Measurements from ENCODE around the gene CD8B.

The CD8B gene

DNA sequence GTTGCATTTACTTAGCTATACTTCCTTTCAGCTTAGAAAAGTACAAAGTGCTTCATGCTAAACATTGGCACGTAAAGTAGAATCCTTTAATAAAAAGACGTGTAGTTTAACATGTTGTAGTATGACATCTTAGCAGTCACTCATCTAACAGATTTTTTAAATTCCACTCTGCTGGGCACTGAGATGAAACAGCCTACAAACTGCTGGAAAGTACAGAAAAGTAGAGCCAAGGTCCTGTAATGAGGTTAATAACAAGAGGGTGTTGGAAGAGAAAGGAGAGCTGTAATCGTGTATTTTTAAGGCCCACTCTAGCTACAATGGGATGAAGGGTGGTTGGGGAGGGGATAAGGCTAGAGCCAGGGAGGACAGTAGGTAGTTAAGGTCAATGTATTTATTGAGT, 81.7 kb downstream of the CD8B start:
- intact Hi-C loops (cut with DNase I), result no loop called here
- DNase-seq, result no peak

DNA sequence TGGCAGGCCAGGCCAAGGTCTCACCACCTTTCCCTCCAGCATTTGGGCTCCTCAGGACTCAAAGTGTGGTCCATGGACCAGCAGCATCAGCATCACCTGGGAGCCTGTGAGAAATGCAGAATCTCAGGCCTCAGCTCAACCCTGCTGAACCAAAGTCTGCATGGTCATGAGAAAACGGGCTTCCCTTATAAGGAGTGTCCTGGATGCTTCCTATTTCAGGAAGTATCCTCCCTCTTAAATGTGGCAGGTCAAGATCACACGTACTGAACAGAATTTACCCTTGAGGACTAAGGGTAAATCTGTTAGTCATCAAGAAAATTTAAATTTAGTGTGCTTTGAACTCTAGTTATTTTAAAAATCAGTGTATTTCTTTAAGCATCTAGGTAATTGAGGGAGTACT, 82.7 kb downstream of the CD8B start:
- DNase-seq, result no peak
- intact Hi-C loops (cut with DNase I), result no loop called here

DNA sequence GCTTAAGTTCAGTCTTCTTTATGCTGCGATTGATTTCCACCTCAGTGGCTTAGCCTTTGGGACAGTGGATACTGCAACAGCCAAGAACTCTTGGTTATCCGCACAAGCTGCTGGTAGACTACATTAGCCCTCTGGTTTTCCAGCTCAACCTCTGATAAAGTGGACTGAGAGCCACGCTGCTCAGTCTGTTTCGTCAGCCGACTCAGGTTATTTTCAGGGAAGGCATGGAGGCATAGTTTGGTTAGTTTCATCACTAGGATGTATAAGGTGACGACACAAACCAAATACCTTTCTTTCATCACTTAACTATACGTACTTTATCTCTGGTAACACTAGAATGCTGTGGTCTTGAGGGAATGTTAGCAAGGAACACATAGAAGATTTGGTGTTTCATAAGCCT, 85.2 kb downstream of the CD8B start:
- intact Hi-C loops (cut with DNase I), result no loop called here

DNA sequence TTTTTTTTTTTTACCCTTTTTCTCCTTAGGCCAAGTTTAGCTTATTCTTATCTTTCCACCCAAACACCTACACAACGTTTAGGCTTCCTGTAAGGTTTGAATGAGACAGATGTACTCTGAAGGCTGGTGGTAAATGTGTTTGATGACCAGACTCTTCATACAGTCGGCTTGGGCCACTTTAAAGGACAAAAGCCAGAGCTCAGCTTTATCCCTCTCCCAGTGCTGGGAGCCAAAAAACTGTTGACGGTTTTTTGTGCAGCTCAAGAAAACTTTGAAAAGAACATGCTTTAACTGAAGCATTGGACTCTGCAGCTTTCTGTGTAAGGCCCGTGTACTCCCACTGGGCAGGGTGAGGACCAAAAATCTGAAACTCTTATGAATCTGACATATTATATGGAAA, 86.3 kb downstream of the CD8B start:
- intact Hi-C loops (cut with DNase I), result no loop called here
- DNase-seq, result no peak

More for the DNA sequence above, 85.2 kb downstream of the CD8B start:
- DNase-seq, result no peak

DNA sequence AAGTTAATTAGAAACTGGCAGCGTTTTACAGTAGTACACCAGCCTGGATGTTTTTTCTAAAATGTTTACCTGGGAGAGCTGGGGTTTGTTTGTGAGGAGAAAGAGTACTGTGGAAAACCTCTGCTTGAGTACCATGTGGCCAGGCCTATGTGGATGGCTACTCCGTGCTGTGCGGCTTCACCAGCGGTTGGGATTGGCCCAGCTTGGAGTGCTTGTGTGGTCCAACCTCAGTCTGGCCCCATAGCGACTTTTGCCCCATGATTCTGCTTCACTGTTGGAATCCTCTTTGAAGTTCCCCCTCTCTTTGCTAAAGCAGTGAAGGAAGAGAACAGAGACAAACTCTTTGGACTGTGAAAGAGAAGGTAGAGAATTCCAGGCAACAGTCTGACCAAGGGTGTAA, 86.8 kb downstream of the CD8B start:
- intact Hi-C loops (cut with DNase I), result no loop called here

DNA sequence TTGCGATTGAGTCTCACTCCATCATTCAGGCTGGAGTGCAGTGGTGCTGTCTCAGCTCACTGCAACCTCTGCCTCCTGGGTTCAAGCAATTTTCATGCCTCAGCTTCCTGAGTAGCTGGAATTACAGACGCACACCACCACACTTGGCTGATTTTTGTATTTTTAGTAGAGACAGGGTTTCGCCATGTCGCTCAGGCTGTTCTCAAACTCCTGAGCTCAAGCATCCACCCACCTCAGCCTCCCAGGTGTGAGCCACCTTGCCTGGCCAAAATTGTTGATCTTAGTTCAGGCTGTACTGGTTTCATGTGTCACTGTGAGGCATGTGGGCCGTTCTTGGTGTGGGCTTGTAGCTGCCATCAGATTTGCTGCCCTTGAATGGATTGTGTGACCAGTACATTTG, 89.1 kb downstream of the CD8B start:
- intact Hi-C loops (cut with DNase I), result no loop called here
- DNase-seq, result no peak

More for the DNA sequence above, 86.8 kb downstream of the CD8B start:
- DNase-seq, result no peak

DNA sequence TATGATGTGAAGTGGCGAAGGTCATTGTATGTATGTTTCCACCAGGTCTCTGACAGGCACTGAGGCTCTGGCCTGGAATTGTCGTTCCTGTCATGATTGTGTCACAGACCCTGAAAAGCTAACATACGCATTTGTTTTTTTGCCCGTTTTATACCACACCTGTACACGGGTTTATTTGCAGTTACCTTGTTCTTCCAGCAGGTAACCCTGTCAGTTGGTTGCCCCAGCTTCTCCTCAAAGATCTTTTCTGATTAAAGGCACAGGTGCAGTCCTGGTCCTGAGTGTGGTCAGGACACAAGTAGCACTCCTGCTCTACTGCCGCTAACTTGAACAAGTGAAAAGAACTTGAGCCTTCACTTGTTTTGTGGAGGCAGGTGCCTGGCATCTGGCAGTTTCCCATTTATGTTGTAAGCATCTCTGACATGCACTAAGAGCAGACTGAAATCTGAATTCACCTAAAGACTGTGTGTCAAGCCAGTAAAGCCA, 90.8 kb downstream of the CD8B start:
- intact Hi-C loops (cut with DNase I), result no loop called here
- no peak for DNase-seq

DNA sequence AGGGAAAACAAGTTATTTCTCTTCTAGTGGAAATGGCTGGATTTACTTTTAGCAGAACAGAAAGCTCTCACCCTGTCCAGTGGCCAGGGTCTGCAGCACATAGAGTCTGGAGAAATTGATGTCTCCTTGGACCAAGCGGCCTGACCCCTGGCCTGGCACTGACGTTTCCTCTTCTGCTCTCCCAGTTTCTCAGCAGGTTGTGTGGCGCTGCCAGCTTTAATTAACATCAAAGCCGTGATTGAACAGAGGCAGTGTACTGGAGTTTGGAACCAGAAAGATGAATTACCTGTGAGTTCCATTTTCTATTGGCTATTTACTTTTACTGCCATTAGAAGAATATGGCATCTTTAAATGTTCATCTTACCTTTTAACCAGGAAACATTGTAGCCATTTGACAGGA, 91.8 kb downstream of the CD8B start:
- intact Hi-C loops (cut with DNase I), result no loop called here
- no peak for DNase-seq

DNA sequence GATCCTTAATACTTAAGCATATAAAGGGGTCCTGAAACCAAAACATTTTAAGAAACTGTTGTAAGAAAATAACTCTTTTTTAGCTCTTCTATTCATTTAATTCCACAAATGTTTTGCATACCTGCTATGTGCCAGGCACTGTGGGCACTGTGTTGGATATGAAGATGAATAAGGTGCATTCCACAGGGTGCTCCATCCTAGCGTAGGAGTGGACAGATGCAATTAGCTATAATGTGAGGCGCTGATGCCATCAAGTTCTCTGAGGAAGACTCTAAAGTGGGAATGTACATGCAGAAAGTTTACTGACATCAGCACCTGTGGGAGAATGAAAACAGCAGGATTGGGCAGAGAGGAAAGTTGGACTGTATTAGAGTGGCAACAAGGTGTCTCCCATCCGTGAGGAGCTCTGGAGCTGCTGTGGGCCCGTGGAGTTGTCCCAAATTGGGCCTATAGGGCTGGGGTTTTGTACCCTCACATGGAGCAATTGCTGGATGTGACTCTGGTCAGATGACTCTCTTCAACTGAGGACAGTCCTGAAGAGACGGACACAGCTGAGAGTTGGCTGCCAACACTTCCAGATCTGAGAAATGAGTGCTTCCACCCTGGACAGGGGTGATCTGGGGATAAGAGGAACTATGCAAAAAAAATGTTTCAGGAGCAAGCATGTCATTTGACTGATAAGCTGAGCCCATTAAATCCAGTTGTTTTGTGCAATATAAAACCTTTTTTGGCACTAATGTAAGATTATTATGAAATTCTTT, 93.3 kb downstream of the CD8B start:
- intact Hi-C loops (cut with DNase I), result no loop called here
- DNase-seq, result no peak

All from posterior cingulate gyrus (tissue), 11 donors.